SKM-1 (cell line): Measurements from ENCODE around the gene ZFP69B.
A peak's percentile ranks its signal among the peaks of the same experiment; 100 is the strongest.

Source experiments
- DNase-seq: peaks from one replicate; lab custom pipeline; 2025; ENCODE audit not compliant: unreplicated experiment; lab: John Stamatoyannopoulos, UW

Gene ZFP69B

GRCh38 chr1:40449684-40450494 is at the start of gene ZFP69B:
Gene ZFP69B (plus strand): TSS chr1:40450476. CDS start chr1:40450962, 486 bp downstream.
- DNase-seq = peak; percentile 52

- no peak for DNase-seq
These were observed 48.6 kb upstream of the ZFP69B start for GRCh38 chr1:40401473-40402201.

GRCh38 chr1:40404670-40405462 is 45.4 kb upstream of the ZFP69B start:
- peak; percentile 49 for DNase-seq

- no peak for DNase-seq
These were observed 44.5 kb upstream of the ZFP69B start for GRCh38 chr1:40405812-40406211.

- DNase-seq = no peak
These were observed 42.8 kb upstream of the ZFP69B start for GRCh38 chr1:40407453-40407852.

DNA sequence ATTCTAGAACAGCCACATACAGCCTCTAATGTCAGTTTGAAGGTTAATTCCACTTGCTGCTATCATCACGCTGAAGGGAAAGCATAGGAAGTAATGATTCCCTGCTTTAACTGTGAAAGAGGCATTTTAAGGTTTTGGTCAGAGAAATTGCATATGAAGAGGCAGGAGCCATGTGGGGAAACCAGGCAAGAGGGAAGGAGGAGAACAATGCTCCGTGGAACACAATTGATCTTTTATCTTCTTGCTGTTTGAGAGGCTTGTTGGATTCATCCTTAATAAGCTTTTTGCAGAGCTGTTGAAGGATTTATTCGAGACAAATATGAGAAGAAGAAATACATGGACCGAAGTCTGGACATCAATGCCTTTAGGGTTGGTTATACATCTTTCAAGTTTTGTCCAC is 40.8 kb upstream of the ZFP69B start:
- no peak for DNase-seq

DNA sequence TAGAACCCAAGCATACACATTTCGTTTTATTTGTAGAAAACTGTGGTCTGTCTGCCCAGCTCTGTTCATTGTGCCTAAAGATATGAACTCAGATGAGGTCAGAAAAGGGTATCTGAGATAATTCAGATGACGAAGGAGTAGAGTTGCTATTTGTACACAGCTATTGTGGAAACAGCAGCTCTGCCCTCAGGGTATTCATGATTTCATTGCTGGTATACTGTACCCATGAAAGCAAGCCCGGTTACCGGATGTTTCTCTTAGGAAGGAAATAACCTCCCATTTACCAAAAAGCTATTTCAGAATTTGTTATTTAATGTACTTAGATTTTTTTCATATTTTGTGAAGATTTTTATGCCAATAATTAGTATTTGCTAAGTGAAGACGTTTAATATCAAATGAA is 39.0 kb upstream of the ZFP69B start:
- DNase-seq = no peak

GRCh38 chr1:40411843-40412242 is 38.4 kb upstream of the ZFP69B start:
- no peak for DNase-seq

DNA sequence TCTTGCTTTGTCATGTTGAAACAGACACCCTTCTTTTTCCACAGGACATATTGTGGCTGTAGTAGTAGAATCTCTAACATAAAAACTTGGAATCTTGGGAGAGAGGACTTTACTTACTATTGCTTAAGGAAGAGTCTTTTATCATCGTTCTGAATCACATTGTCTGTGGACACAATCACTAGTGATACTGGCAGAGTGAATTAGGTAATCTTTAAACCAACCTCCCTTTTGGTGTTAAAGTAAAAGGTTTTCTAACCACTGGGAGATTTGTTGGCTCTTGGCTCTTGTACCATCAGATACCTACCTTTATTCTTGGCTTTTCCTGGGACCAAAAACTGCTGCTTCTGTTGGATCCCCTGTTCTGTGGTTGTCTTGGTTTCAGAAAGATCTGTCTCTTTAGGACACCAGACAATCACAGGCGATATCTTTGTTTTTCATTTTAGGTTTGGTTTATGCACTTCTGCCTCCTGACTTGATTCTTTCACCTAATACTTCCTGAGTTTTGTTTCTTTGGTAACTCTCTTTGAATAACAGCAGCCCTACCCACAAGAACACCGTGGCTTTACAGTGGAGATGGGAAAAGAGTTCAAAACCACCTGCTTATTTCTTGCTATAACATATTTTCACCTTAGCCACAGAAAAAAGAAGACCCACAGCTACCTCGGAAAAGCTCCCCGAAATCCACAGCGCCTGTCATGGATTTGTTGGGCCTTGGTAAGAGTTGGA is 36.6 kb upstream of the ZFP69B start:
- DNase-seq = no peak

DNA sequence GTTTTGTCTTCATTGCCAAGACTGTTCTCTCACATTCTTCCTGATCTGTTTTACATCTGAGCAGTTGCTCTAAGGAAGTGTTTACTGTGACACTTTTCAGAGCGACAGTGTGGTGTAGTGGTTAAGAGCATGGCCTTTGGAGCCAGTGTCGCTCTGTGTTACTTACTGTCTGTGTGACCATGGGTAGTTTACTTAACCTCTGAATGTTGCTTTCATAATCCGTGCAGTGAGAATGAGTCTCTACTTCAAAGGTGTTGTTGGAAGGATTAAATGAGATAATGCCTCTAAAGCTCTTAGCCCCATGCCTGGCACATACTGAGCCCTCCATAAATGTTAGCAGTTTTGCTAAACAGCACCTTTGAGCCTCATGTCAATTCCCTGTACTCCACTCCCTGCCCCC is 35.9 kb upstream of the ZFP69B start:
- DNase-seq = no peak

- no peak for DNase-seq
These were observed 33.6 kb upstream of the ZFP69B start for GRCh38 chr1:40416709-40417108.

DNA sequence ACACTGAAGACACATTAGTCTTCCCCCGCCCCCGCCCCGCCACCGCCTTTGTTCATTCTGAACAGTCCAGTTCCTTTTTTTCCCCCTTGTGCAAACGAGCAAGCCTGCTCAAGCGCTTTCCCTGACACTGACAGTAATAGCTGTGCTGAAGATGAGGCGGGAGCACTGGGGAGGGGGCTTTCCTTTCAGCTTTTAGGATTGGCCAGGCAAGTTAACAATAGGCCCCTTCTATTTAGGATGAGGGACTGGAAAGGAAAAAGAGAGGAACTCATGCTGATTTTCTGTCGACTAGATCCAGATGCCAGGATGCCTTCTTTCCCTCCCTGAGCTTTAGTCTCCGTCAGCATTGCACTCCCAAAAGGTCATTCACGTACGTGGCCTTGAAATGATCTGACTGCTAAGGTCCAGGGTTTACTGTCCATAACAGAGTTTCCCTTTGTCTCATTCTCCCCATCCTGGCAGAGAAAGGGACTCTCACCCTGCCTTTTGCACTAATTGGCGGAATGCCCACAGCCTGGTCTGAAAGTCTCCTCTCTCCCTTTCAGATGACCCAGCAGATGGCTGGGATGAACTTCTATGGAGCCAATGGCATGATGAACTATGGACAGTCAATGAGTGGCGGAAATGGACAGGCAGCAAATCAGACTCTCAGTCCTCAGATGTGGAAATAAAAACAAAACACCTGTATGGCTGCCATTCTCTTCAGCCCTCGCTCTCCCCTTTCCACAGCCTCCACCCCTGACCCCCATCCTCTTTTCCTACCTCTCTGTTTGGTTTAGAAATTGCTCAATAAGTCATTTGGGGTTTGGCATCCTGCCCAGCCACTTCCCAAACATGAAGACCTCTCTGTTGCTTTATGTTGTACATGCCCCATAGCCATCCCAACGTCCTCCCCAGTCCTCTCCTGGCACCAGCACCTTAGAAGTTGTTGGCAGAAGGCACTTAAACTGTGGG is 28.6 kb upstream of the ZFP69B start:
- DNase-seq = peak; percentile 59

DNA sequence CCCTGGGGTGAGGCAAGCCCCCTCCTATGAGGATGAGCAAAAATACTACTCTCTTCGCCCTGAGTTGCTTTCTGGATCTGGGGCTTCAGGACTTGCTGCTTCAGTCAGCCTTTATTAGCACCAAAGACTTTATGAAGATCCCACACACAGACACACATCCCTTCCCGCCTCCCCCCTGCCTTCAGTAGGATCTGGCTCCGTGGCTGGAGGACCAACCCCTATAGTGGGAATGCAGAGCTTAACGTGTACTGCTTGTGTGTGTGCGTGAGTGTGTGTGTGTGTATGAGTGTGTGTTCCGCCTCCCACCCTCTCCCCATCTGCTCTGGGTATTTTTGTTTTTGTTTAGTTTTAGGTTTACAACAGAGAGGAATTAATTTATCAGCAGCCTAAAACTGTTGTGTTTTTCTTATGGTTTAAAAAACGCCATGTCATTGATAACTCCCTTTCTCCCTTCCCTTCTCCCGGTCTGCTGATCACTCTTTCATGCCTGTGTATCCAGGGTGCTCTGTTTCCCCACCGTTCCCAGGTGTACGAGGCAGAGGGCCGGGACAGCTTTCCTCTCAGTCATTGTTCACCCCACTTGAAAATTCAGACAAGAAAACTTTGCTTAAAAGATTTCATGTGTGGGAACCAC is 27.5 kb upstream of the ZFP69B start:
- no peak for DNase-seq

- peak; percentile 11 for DNase-seq
These were observed 27.0 kb upstream of the ZFP69B start for GRCh38 chr1:40423264-40423642.

DNA sequence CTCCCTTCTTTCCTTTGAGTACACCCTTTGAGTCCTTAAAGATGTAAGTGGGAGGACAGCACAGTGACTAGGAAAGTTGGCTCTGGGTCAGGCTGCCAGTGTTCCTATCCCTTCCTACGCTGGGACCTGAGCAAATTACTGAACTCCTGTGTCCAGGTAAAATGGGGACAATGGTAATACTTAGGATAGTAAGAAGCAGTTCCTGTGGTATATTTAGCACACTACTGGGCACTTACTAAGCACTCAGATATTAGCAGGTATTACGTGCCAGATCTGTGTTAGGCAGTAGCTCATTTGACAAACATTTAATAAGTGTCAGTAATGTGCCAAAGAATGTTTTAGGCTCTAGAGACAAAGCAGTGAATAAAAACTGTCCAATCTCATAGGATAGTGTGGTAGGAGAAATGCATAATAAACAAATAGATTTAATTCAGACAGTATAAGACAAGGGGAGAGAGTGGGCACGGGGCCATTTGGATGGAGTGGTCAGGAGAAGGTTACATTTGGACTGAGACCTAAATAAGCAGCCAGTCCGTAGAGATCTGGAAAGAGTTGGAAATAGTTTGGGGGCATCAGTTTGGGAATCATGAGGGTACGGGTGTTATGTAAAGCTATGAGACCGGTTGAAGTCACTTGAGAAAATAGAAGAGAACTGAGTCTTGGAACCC is 26.2 kb upstream of the ZFP69B start:
- no peak for DNase-seq

- peak; percentile 7 for DNase-seq
These were observed 25.1 kb upstream of the ZFP69B start for GRCh38 chr1:40425198-40425597.

DNA sequence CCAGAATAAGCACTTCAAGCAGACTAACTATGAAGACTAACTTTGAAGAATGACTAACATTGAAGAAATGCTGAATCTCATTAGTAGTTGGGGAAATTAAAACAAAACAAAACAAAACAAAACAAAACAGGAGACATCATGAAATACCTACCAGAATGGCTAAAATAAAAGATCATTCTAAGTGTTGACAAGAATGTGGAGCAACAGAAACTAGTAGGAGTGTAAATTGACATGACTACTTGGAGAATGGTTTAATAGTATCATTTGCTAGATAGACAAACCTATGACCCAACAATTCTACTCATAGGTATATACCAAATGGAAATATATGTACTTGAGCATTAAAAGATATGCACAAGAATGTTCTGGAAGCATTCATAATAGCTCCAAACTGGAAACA is 18.9 kb upstream of the ZFP69B start:
- DNase-seq = no peak

DNA sequence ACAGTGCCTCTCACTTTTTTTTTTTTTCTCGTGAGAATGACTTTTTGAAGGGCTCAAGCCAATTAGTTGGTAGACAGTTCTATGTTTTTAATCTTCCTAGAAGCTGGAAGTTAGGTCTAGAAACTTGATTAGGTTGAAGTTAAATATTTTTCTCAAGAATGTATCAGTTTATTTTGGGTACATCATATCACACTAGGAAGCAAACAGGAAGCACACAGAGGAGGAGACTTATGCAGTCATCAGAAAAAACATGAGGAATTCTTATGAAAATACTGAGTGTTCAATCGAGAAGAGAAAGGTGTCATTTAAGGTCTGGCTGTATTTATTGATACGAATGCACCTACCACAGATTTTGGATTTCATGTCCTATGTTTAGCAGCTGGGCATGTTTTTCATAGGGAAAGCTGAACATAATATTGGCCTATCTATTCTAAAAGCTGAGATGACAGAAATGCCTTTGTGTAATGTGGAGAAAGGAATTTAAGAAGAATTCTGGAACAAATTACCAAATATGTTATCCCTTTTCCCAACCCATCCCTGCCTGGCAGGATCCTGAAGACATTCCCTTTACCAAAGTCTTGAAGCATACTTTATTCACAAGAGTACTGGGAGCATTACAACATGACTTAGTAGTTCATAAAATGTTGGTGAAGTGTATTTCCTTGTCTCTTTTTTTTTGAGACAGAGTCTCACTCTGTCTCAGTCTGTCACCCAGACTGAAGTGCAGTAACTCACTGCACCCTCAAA is 17.5 kb upstream of the ZFP69B start:
- no peak for DNase-seq
